GM12872 (cell line): ENCODE data around the gene POU2AF2.

ENCODE experiments used
- TF ChIP-seq, protein P1 (sequence below): IDR thresholded peaks from 3 replicates; pipeline ENCODE4 v1.5.1; 2011; ENCODE audit warnings: low read depth, mild to moderate bottlenecking, low read length, moderate library complexity; ENCODE audit not compliant: insufficient read depth

Gene POU2AF2

DNA sequence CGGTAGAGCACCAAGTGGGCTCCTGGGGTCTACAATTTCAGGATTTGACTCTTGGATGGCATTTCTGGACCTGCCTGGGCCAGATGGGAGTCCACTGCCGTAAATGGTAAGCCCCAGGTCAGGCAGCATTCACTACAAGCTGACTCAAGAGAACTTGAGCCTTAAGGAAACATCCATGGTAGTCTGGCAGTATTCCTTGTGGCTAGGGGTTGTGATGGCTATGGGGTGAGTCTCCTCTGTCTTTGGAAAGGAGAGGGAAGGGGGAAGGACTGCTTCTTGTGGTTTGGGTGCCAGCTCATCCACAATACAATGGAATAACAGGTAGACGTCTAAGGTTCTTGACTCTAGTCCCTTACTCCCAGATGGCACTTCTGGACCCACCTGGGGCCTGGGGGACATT, 32.3 kb upstream of the POU2AF2 start:
- TF ChIP-seq, protein P1, sequence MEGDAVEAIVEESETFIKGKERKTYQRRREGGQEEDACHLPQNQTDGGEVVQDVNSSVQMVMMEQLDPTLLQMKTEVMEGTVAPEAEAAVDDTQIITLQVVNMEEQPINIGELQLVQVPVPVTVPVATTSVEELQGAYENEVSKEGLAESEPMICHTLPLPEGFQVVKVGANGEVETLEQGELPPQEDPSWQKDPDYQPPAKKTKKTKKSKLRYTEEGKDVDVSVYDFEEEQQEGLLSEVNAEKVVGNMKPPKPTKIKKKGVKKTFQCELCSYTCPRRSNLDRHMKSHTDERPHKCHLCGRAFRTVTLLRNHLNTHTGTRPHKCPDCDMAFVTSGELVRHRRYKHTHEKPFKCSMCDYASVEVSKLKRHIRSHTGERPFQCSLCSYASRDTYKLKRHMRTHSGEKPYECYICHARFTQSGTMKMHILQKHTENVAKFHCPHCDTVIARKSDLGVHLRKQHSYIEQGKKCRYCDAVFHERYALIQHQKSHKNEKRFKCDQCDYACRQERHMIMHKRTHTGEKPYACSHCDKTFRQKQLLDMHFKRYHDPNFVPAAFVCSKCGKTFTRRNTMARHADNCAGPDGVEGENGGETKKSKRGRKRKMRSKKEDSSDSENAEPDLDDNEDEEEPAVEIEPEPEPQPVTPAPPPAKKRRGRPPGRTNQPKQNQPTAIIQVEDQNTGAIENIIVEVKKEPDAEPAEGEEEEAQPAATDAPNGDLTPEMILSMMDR, result no peak

DNA sequence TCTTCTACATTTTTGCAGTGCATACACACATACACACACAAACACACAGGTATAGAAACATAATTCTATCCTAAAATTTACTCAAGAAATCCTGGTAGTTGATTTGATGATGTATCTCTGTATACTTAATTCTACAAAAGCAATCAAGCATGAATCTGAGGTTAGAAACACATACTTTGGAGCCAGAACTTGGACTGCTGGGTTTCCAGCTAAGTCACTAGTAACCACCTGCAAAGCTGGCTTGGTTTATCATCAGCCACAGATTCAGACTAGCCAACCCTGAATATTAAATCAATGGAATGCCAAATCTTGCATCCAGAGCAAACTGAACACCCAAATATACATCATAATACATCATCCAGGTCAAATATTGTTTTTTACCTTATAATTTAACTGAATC, 24.8 kb upstream of the POU2AF2 start:
- TF ChIP-seq, protein P1, result no peak

- TF ChIP-seq, protein P1, result no peak
These were observed 24.3 kb upstream of the POU2AF2 start for GRCh38 chr11:111221208-111221607.

DNA sequence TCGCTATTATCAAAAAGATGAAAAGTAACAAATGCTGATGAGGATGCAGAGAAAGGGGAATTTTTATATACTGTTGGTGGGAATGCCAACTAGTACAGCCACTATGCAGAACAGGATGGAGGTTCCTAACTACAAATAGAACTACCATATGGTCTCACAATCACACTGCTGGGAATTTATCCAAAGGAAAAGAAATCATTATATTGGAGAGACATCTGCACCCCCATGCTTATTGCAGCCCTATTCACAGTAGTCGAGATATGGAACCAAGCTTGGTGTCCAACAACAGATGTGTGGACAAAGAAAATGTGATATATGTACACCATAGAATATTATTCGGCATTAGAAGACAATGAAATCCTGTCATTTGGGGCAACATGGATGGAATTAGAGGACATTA, 19.6 kb upstream of the POU2AF2 start:
- TF ChIP-seq, protein P1, result no peak

DNA sequence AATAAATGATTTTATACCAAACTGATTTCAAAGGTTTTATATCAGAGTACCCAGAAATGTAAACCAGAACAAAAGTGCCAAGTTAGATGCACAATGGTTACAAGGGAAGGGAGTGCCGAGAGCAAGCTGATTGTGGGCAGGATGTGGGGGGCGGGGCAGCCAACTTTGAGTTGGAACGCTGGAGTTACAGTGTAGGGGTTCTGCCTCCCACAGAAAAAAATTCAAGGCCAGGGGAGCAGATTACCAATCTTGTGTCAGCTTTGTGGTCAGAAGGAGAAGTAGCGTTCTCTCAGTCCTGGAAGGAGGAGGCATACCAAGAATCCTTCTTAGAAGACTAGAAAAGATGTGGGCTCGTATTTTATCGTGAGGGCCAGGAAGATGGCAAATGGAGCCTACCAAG, 15.9 kb upstream of the POU2AF2 start:
- TF ChIP-seq, protein P1, result no peak

DNA sequence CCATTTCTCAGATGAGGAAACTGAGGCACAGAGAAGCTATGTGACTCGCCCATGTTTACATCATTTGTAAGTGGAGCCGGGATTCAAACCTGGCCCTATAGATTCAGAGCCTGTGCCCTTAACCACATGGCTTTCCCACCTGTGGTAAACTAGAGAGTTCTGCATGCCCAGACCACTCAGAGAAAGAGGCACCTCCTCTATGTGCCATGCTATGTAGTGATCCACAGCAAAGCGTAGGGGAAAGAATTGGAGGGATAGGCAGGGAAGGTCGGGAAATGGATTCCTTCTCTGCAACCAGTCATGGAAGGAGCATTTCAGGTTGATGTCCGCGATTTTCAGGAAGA, 15.4 kb upstream of the POU2AF2 start:
- TF ChIP-seq, protein P1, result no peak

DNA sequence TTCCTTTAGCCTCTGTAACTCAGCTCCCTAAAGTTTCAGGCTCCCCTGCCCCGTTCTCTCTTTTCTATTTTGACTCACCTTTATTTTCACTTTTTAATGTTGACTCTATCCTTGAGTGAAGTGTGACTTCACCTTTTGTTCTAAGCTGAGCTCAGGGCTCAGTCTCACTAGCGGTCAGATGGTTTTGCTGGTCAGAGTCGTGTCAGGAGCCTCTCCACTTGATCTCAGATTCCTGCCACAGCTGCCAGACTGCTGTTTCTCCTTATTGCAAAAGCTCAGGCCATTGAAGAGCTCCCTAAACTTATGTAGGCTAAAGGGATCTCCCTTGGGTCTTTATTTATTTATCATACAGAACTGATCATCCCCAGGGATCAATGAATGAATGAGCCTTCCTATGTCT, 13.7 kb upstream of the POU2AF2 start:
- TF ChIP-seq, protein P1, result no peak

DNA sequence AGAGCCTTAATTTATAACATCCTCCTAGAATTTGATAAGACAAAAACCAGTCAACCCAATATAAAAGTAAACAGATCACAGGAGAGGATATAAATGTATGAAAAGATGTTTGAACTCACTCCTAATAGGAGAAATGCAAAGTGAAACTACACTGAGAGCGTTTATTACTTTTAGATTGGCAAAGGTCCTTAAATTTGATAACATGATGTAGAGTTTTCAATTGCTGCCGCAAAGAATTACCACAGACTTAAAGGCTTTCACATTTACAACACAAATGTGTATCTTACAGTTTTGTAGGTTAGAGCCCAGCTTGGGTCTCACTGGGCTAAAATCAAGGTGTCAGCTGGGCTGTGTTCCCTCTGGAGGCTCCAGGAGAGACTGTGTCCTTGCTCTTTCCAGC, 9.1 kb upstream of the POU2AF2 start:
- TF ChIP-seq, protein P1, result no peak
